IPS-20b (cell line): ENCODE data around the gene CLCN5.

Experiments
- H3K27ac ChIP-seq: one replicate; pipeline ENCODE4 v1.5.1; 2013; ENCODE audit warnings: low read length
- H3K27me3 ChIP-seq: 2 replicates; pipeline ENCODE4 v1.6.1; 2013; ENCODE audit warnings: mild to moderate bottlenecking, low read length, inconsistent platforms; ENCODE audit not compliant: insufficient read depth
- H3K36me3 ChIP-seq: 2 replicates; pipeline ENCODE4 v1.6.1; 2013; ENCODE audit warnings: low read depth, mild to moderate bottlenecking, inconsistent platforms, low read length, moderate library complexity; ENCODE audit not compliant: insufficient read depth
- H3K4me1 ChIP-seq: 2 replicates; pipeline ENCODE4 v1.6.1; 2013; ENCODE audit warnings: mild to moderate bottlenecking, control low read depth, inconsistent platforms, low read length, moderate library complexity; ENCODE audit not compliant: insufficient read depth
- H3K4me3 ChIP-seq: 2 replicates; pipeline ENCODE4 v1.5.1; 2013; ENCODE audit warnings: mild to moderate bottlenecking, low read length, inconsistent platforms
- H3K9ac ChIP-seq: 2 replicates; pipeline ENCODE4 v1.6.1; 2013; ENCODE audit warnings: low read depth, mild to moderate bottlenecking, inconsistent platforms, low read length, moderate library complexity
- H3K9me3 ChIP-seq: 2 replicates; pipeline ENCODE4 v1.6.1; 2013; ENCODE audit warnings: mild to moderate bottlenecking, low read depth, low read length, inconsistent platforms; ENCODE audit not compliant: insufficient read depth

CLCN5 gene

GRCh38 chrX:49922291-49923241 lies at the start of gene CLCN5:
TSS of gene CLCN5 (plus strand) at chrX:49922596. CDS start at chrX:49925299, 2,703 bp downstream.
- Histone ChIP-seq H3K27ac (no peak within 1 kb of the TSS), H3K4me3 (peak within 1 kb of the TSS; percentile 71), H3K36me3 (peaks cover 4% of the 10 kb centered on the region; the same call in 1 of the 2 replicates), H3K27me3 (peaks cover 20% of the 10 kb centered on the region), H3K9ac (peak within 1 kb of the TSS; percentile 53; the same call in 1 of the 2 replicates), H3K4me1 (no peaks in the 10 kb centered on the region; the same call in 1 of the 2 replicates), H3K9me3 (no peaks in the 10 kb centered on the region)

- H3K27ac ChIP-seq: no peak overlapping the region
- no peaks in the 10 kb centered on the region for H3K9me3 ChIP-seq
- peaks cover 11% of the 10 kb centered on the region for H3K27me3 ChIP-seq
- H3K4me3 ChIP-seq: no peak overlapping the region
- no peaks in the 10 kb centered on the region for H3K36me3 ChIP-seq
- no peak overlapping the region for H3K9ac ChIP-seq
- no peaks in the 10 kb centered on the region for H3K4me1 ChIP-seq
Measured at GRCh38 chrX:49876750-49877149, 45.6 kb upstream of the CLCN5 start.

- Histone ChIP-seq H3K4me1 (no peaks in the 10 kb centered on the region), H3K9me3 (no peaks in the 10 kb centered on the region), H3K27me3 (peaks cover 11% of the 10 kb centered on the region), H3K4me3 (no peak overlapping the region), H3K9ac (no peak overlapping the region), H3K27ac (no peak overlapping the region), H3K36me3 (no peaks in the 10 kb centered on the region)
Measured at GRCh38 chrX:49877397-49878101, 44.8 kb upstream of the CLCN5 start.

- H3K9me3 ChIP-seq: no peaks in the 10 kb centered on the region
- peak overlapping the region; percentile 77; the same call in 1 of the 2 replicates for H3K9ac ChIP-seq
- H3K4me3 ChIP-seq: peak overlapping the region; percentile 76; the same call in 1 of the 2 replicates
- H3K27ac ChIP-seq: no peak overlapping the region
- no peaks in the 10 kb centered on the region for H3K4me1 ChIP-seq
- H3K27me3 ChIP-seq: peaks cover 11% of the 10 kb centered on the region
- no peaks in the 10 kb centered on the region for H3K36me3 ChIP-seq
Measured at GRCh38 chrX:49878128-49878833, 44.1 kb upstream of the CLCN5 start.

- Histone ChIP-seq H3K9ac (peak within 1 kb of the TSS; percentile 77; the same call in 1 of the 2 replicates), H3K27ac (no peak within 1 kb of the TSS), H3K4me1 (no peaks in the 10 kb centered on the region), H3K9me3 (no peaks in the 10 kb centered on the region), H3K4me3 (peak within 1 kb of the TSS; percentile 76), H3K27me3 (peaks cover 11% of the 10 kb centered on the region), H3K36me3 (no peaks in the 10 kb centered on the region)
Measured at GRCh38 chrX:49878834-49879655, 43.4 kb upstream of the CLCN5 start, which contains the start of gene USP27X. TSS of gene USP27X (plus strand) at chrX:49879484. CDS start at chrX:49880308, 824 bp downstream.

GRCh38 chrX:49879656-49880277 lies 42.6 kb upstream of the CLCN5 start:
- H3K36me3 ChIP-seq: no peaks in the 10 kb centered on the region
- H3K9me3 ChIP-seq: no peaks in the 10 kb centered on the region
- no peaks in the 10 kb centered on the region for H3K4me1 ChIP-seq
- no peak overlapping the region for H3K27ac ChIP-seq
- H3K4me3 ChIP-seq: peak overlapping the region; percentile 76
- H3K27me3 ChIP-seq: peaks cover 11% of the 10 kb centered on the region
- peak overlapping the region; percentile 64; the same call in 1 of the 2 replicates for H3K9ac ChIP-seq

- Histone ChIP-seq H3K4me3 (peak overlapping the region; percentile 76; the same call in 1 of the 2 replicates), H3K4me1 (no peaks in the 10 kb centered on the region), H3K9ac (no peak overlapping the region), H3K36me3 (no peaks in the 10 kb centered on the region), H3K27me3 (peaks cover 11% of the 10 kb centered on the region), H3K27ac (no peak overlapping the region), H3K9me3 (no peaks in the 10 kb centered on the region)
Measured at GRCh38 chrX:49880668-49881067, 41.7 kb upstream of the CLCN5 start.

- Histone ChIP-seq H3K4me3 (no peak overlapping the region), H3K27me3 (peaks cover 7% of the 10 kb centered on the region; the same call in 1 of the 2 replicates), H3K36me3 (no peaks in the 10 kb centered on the region), H3K9me3 (no peaks in the 10 kb centered on the region), H3K4me1 (no peaks in the 10 kb centered on the region), H3K9ac (no peak overlapping the region), H3K27ac (no peak overlapping the region)
Measured at GRCh38 chrX:49884290-49884862, 38.0 kb upstream of the CLCN5 start.

- Histone ChIP-seq H3K27me3 (no peaks in the 10 kb centered on the region), H3K36me3 (no peaks in the 10 kb centered on the region), H3K9me3 (no peaks in the 10 kb centered on the region), H3K9ac (no peak overlapping the region), H3K4me1 (no peaks in the 10 kb centered on the region), H3K27ac (no peak overlapping the region), H3K4me3 (no peak overlapping the region)
Measured at GRCh38 chrX:49892542-49892941, 29.9 kb upstream of the CLCN5 start.

GRCh38 chrX:49896951-49897350 lies 25.4 kb upstream of the CLCN5 start:
- Histone ChIP-seq H3K27ac (no peak overlapping the region), H3K4me1 (no peaks in the 10 kb centered on the region), H3K4me3 (no peak overlapping the region), H3K9ac (no peak overlapping the region), H3K9me3 (no peaks in the 10 kb centered on the region), H3K27me3 (no peaks in the 10 kb centered on the region), H3K36me3 (no peaks in the 10 kb centered on the region)
